HG02840 (cell line): Measurements from ENCODE around the gene SLC22A8.
"Not testable (repeated sequence)": the region's sequence is repeated elsewhere in the genome, so short reads cannot be mapped to it uniquely, and the experiment has no call there.

Experiments
- ATAC-seq: cut with Tn5 transposase; IDR thresholded peaks from one replicate; pipeline ENCODE4 v1.9.1; 2021; ENCODE audit warnings: mild to moderate bottlenecking, moderate library complexity, moderate number of reproducible peaks; ENCODE audit not compliant: unreplicated experiment, low FRiP score

The SLC22A8 gene

GRCh38 chr11:62994775-62995174 lies 20.9 kb downstream of the SLC22A8 start:
- ATAC-seq: no peak

GRCh38 chr11:62988276-62988675 lies 27.4 kb downstream of the SLC22A8 start:
- no peak for ATAC-seq

GRCh38 chr11:62985041-62985750 lies 30.4 kb downstream of the SLC22A8 start:
- ATAC-seq: no peak

- ATAC-seq: no peak
Observed at GRCh38 chr11:62984451-62984991, 31.1 kb downstream of the SLC22A8 start, which contains the start of gene SLC22A6. Gene SLC22A6 (minus strand): TSS chr11:62984967. CDS start chr11:62984690, 277 bp downstream.

GRCh38 chr11:62983536-62984199 lies 32.0 kb downstream of the SLC22A8 start:
- ATAC-seq: no peak

GRCh38 chr11:62981743-62982142 lies 33.9 kb downstream of the SLC22A8 start:
- no peak for ATAC-seq

- no peak for ATAC-seq
Observed at GRCh38 chr11:62980133-62980760, 35.4 kb downstream of the SLC22A8 start.

- no peak for ATAC-seq
Observed at GRCh38 chr11:62976109-62976508, 39.5 kb downstream of the SLC22A8 start.

GRCh38 chr11:62974848-62975522 lies 40.7 kb downstream of the SLC22A8 start:
- no peak for ATAC-seq

- ATAC-seq: no peak
Observed at GRCh38 chr11:62965574-62965973, 50.1 kb downstream of the SLC22A8 start.

- no peak for ATAC-seq
Observed at GRCh38 chr11:62962391-62962790, 53.2 kb downstream of the SLC22A8 start.

- no peak for ATAC-seq
Observed at GRCh38 chr11:62961017-62961570, 54.5 kb downstream of the SLC22A8 start.

- no peak for ATAC-seq
Observed at GRCh38 chr11:62959422-62959980, 56.1 kb downstream of the SLC22A8 start.

- ATAC-seq: no peak
Observed at GRCh38 chr11:62958547-62959421, 56.9 kb downstream of the SLC22A8 start.

GRCh38 chr11:62957147-62957546 lies 58.5 kb downstream of the SLC22A8 start:
- ATAC-seq: no peak

GRCh38 chr11:62954478-62954877 lies 61.2 kb downstream of the SLC22A8 start:
- ATAC-seq: no peak

- no peak for ATAC-seq
Observed at GRCh38 chr11:62953811-62954210, 61.8 kb downstream of the SLC22A8 start.

GRCh38 chr11:62948765-62949320 lies 66.8 kb downstream of the SLC22A8 start:
- no peak for ATAC-seq

- not testable (repeated sequence) for ATAC-seq
Observed at GRCh38 chr11:62945538-62945937, 70.1 kb downstream of the SLC22A8 start.
